Ishikawa (cell line): Measurements from ENCODE around the gene ABCA8.

Source experiments
- CEBPB ChIP-seq: IDR thresholded peaks from 2 replicates; pipeline ENCODE4 v1.6.1; 2012
- EP300 ChIP-seq: IDR thresholded peaks from 2 replicates; pipeline ENCODE4 v1.6.1; 2012; ENCODE audit warnings: borderline replicate concordance

GRCh38 chr17:68910789-68911431, 44.3 kb downstream of the ABCA8 start:
- TF ChIP-seq EP300 (no peak), CEBPB (no peak)
